ENCODE results near the gene GLYAT. TPM values are rescaled to one million over a fixed set of nuclear protein-coding genes. Genes with fewer than 3 reads are reported as not detected.
A peak's percentile ranks its signal among the peaks of the same experiment; 100 is the strongest.

GLYAT gene
- total RNA-seq, 1 experiment from 2014 or later: not detected

DNA sequence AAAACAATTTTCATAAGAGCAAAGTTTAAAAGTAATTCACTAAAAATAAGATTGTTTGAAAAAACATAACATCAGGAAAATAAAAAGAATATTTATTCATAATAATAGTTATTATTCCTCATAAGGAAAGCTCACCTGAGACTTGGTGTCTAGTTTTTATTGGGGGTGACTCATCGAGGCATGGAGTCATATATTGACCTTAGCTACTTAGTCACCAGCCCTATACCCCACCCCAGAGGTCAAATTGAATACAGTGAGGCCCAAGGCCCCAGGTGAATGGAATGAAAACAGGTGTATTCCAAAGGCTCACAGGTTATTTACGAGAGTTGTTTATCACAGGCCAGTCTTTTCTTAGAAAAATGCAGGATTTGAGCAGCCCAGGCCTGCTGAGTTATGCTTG is 72.3 kb downstream of the GLYAT start (continued):
- peak; percentile 95 for TF ChIP-seq FOSL1 (IDR thresholded peaks at IDR 0.05; ENCODE audit: low read depth)
- no peak for TF ChIP-seq ELF1 (IDR thresholded peaks at IDR 0.05; ENCODE audit: borderline replicate concordance, low read depth)
- no peak for TF ChIP-seq POLR2A (IDR thresholded peaks at IDR 0.05; ENCODE audit: borderline replicate concordance, extremely low read depth, insufficient read depth, insufficient read length)
- TF ChIP-seq SIN3A (IDR thresholded peaks at IDR 0.05; ENCODE audit: low read depth): no peak
- TF ChIP-seq, protein P1, sequence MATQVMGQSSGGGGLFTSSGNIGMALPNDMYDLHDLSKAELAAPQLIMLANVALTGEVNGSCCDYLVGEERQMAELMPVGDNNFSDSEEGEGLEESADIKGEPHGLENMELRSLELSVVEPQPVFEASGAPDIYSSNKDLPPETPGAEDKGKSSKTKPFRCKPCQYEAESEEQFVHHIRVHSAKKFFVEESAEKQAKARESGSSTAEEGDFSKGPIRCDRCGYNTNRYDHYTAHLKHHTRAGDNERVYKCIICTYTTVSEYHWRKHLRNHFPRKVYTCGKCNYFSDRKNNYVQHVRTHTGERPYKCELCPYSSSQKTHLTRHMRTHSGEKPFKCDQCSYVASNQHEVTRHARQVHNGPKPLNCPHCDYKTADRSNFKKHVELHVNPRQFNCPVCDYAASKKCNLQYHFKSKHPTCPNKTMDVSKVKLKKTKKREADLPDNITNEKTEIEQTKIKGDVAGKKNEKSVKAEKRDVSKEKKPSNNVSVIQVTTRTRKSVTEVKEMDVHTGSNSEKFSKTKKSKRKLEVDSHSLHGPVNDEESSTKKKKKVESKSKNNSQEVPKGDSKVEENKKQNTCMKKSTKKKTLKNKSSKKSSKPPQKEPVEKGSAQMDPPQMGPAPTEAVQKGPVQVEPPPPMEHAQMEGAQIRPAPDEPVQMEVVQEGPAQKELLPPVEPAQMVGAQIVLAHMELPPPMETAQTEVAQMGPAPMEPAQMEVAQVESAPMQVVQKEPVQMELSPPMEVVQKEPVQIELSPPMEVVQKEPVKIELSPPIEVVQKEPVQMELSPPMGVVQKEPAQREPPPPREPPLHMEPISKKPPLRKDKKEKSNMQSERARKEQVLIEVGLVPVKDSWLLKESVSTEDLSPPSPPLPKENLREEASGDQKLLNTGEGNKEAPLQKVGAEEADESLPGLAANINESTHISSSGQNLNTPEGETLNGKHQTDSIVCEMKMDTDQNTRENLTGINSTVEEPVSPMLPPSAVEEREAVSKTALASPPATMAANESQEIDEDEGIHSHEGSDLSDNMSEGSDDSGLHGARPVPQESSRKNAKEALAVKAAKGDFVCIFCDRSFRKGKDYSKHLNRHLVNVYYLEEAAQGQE (IDR thresholded peaks at IDR 0.05; ENCODE audit: low read depth): no peak
- no peak for TF ChIP-seq RAD21 (IDR thresholded peaks at IDR 0.05; ENCODE audit: low read depth)
- no peak for TF ChIP-seq ZNF274 (IDR thresholded peaks at IDR 0.05; ENCODE audit: low read depth, low read length)

Other genes starting within 250 kb of the GLYAT start
- not detected for gene OR5B21, start 223.8 kb downstream of the GLYAT start, total RNA-seq (2021; ENCODE audit: unreplicated experiment)
- gene LPXN, start 156.1 kb downstream of the GLYAT start, total RNA-seq (2021; ENCODE audit: unreplicated experiment): 3.6 TPM
- gene ZFP91, start 152.9 kb downstream of the GLYAT start, total RNA-seq (2021; ENCODE audit: unreplicated experiment): 58.6 TPM
- gene CNTF, start 109.3 kb downstream of the GLYAT start, total RNA-seq (2021; ENCODE audit: unreplicated experiment): 2.3 TPM
- gene GLYATL2, start 112.8 kb upstream of the GLYAT start, total RNA-seq (2021; ENCODE audit: unreplicated experiment): not detected
- gene GLYATL1, start 207.5 kb upstream of the GLYAT start, total RNA-seq (2021; ENCODE audit: unreplicated experiment): not detected

All from HCT116 (cell line).